Measurements from ENCODE around the gene DPT. TPM values are rescaled to one million over a fixed set of nuclear protein-coding genes. Genes with fewer than 3 reads are reported as not detected.

The DPT gene
- total RNA-seq, 2 donors from 2014 or later = 60.7 to 85.7 TPM

DNA sequence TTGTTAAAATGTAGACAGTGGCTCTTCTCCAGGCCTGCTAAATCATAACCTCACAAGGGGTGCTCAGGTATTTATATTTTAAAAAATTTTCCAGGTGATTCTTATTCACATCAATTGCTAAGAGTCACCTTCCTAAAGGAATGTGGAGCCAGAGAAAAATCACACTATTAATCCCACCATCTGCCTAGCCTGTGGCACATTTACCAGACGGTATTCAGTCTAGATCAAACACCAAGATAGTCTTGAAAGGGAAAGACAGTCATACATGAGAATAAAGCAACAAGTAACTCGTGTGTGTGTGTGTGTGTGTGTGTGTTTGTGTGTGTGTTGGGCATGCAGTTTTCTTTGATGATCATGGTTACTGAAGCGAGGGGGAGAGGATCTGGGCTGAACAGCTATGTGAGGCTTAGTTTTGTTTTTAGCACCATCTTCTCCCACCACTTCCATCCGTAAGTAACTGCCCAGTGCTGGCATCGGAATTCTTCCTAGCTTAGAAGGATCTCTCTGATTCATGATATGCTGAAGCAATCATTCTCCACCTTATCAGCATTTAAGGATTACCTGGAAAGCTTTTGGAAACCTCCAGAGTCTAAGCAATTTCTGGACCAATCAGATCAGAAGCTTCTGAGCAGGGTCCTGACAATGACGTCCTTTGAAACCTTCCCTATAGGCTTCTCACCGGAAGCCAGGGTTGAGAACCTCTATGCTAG, 2.4 kb upstream of the DPT start:
- Histone ChIP-seq H3K36me3 (no peaks in the 10 kb centered on the region), H3K4me3 (no peak overlapping the region), H3K4me1 (ENCODE audit: control insufficient read depth in 1 of 2, low read depth in 2 of 2) (peaks cover 0 to 17% of the 10 kb centered on the region in 2 donors), H3K27me3 (replicated peaks; ENCODE audit: insufficient read depth) (no peaks in the 10 kb centered on the region), H3K27ac (no peak overlapping the region), H3K9me3 (no peaks in the 10 kb centered on the region)
- TF ChIP-seq, protein P1, sequence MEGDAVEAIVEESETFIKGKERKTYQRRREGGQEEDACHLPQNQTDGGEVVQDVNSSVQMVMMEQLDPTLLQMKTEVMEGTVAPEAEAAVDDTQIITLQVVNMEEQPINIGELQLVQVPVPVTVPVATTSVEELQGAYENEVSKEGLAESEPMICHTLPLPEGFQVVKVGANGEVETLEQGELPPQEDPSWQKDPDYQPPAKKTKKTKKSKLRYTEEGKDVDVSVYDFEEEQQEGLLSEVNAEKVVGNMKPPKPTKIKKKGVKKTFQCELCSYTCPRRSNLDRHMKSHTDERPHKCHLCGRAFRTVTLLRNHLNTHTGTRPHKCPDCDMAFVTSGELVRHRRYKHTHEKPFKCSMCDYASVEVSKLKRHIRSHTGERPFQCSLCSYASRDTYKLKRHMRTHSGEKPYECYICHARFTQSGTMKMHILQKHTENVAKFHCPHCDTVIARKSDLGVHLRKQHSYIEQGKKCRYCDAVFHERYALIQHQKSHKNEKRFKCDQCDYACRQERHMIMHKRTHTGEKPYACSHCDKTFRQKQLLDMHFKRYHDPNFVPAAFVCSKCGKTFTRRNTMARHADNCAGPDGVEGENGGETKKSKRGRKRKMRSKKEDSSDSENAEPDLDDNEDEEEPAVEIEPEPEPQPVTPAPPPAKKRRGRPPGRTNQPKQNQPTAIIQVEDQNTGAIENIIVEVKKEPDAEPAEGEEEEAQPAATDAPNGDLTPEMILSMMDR (IDR thresholded peaks at IDR 0.05) = no peak
- no peak for ATAC-seq (ENCODE audit: insufficient number of reproducible peaks, low FRiP score, low read depth)
- no peak for DNase-seq (ENCODE audit: low spot score)

DNA sequence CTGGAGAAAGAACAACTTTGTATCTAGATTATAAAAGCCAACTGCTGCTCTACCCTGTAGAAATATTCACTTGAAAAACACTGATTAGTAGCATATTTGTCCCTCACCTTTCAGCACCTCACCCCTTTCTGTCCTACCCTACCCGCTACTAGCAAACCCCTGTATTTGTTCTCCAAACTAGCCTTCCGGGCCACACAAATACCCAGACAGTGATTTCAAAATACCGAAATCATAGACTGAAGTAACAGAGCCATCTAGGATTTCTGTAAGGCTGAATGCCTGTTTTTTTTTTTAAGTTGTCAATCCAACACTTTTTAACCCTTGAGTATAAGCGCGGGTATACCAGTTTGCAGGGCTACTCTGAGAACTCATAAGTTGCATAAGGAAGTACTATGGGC, 398 bp upstream of the DPT start:
- TF ChIP-seq, protein P1 (IDR thresholded peaks at IDR 0.05) = no peak
- H3K27ac ChIP-seq = peak overlapping the region in 1 of 2 donors; percentile 41
- peak; percentile 23 for ATAC-seq (ENCODE audit: insufficient number of reproducible peaks, low FRiP score, low read depth)

GRCh38 chr1:168726719-168727118, 2.3 kb downstream of the DPT start:
- no peaks in the 10 kb centered on the region for H3K9me3 ChIP-seq
- H3K4me1 ChIP-seq (ENCODE audit: control insufficient read depth in 1 of 2, low read depth in 2 of 2) = peaks cover 0 to 17% of the 10 kb centered on the region in 2 donors
- no peak for ATAC-seq (ENCODE audit: insufficient number of reproducible peaks, low FRiP score, low read depth)
- no peak overlapping the region for H3K4me3 ChIP-seq
- no peak for DNase-seq (ENCODE audit: low spot score)
- TF ChIP-seq, protein P1 (IDR thresholded peaks at IDR 0.05) = no peak
- no peak overlapping the region for H3K27ac ChIP-seq
- no peaks in the 10 kb centered on the region for H3K27me3 ChIP-seq (replicated peaks; ENCODE audit: insufficient read depth)
- H3K36me3 ChIP-seq = no peaks in the 10 kb centered on the region

More for the DNA sequence above, 398 bp upstream of the DPT start:
- no peaks in the 10 kb centered on the region for H3K27me3 ChIP-seq (replicated peaks; ENCODE audit: insufficient read depth)
- H3K4me3 ChIP-seq = peak overlapping the region; percentile 68
- H3K4me1 ChIP-seq (ENCODE audit: control insufficient read depth in 1 of 2, low read depth in 2 of 2) = peaks cover 0 to 17% of the 10 kb centered on the region in 2 donors
- no peak for DNase-seq (ENCODE audit: low spot score)
- H3K9me3 ChIP-seq = no peaks in the 10 kb centered on the region
- H3K36me3 ChIP-seq = no peaks in the 10 kb centered on the region

DNA sequence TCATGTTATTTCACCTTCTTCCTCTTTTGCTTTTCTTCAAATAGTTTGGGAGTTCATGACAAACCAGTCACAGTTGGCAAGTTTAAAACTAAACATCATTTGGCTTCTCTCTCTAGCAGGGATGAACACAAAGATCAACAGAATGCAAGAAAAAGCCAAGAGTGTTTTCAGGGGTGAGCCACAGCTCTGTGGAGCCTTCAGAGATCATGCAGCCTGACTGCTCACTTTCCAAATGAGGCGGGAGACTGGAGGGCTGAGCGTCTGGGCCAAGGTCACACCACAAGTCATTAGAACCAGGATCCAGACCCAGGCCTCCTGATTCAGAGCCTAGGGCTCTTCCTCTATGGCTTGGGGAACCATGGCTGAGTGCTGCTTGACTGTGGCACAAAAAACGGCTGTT, 2.7 kb downstream of the DPT start:
- Histone ChIP-seq H3K9me3 (no peaks in the 10 kb centered on the region), H3K27me3 (replicated peaks; ENCODE audit: insufficient read depth) (no peaks in the 10 kb centered on the region), H3K4me3 (no peak overlapping the region), H3K27ac (no peak overlapping the region), H3K36me3 (no peaks in the 10 kb centered on the region), H3K4me1 (ENCODE audit: control insufficient read depth in 1 of 2, low read depth in 2 of 2) (peaks cover 0 to 17% of the 10 kb centered on the region in 2 donors)
- TF ChIP-seq, protein P1 (IDR thresholded peaks at IDR 0.05) = no peak
- ATAC-seq (ENCODE audit: insufficient number of reproducible peaks, low FRiP score, low read depth) (no peak), DNase-seq (ENCODE audit: low spot score) (no peak)

- no peak for DNase-seq (ENCODE audit: low spot score)
- peaks cover 0 to 17% of the 10 kb centered on the region in 2 donors for H3K4me1 ChIP-seq (ENCODE audit: control insufficient read depth in 1 of 2, low read depth in 2 of 2)
- H3K9me3 ChIP-seq = no peaks in the 10 kb centered on the region
- TF ChIP-seq, protein P1 (IDR thresholded peaks at IDR 0.05) = no peak
- no peaks in the 10 kb centered on the region for H3K27me3 ChIP-seq (replicated peaks; ENCODE audit: insufficient read depth)
- H3K4me3 ChIP-seq = no peak overlapping the region
- H3K36me3 ChIP-seq = no peaks in the 10 kb centered on the region
- no peak overlapping the region for H3K27ac ChIP-seq
- ATAC-seq (ENCODE audit: insufficient number of reproducible peaks, low FRiP score, low read depth) = no peak
Observed at GRCh38 chr1:168725831-168726230, 3.2 kb downstream of the DPT start.

Data from thoracic aorta (tissue), 2 donors.